ENCODE data around the gene KCNT1.
A peak's percentile ranks its signal among the peaks of the same experiment; 100 is the strongest.
"Not testable (repeated sequence)": the region's sequence is repeated elsewhere in the genome, so short reads cannot be mapped to it uniquely, and the experiment has no call there.

Gene KCNT1

DNA sequence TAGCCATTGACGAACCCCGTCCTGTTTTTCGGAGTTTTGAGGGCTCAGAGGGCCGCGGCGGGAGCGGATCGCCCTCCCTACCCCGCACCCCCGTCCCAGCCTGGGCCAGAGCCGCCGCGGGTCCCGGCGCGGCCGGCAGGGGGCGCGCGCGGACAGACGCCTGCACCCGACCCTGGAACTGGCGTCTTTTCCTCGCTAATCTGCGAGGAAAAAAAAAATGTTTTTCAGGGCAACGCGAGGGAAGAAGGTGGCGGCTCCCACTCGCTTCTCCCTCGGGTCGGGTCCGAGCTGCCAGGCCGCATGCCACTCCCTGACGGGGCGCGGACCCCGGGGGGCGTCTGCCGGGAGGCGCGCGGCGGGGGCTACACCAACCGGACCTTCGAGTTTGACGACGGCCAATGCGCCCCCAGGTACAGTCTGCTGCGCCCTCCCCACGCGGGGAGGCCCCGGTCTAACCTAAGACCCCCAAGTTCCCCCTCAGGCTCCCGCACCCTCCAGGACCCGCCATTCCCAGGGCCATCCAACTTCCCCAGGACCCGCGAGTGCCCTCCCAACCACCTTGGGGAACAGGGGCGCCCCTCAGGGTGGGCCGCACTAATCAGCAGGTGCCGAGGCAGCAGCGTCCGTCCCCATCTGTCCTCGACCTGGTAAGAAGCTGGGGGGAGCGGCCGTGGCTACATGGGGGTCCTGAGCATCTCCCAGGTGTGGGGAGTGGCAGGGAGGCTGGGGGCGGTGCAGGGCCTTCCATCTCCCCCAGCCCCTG is at the start of gene KCNT1:
TSS of gene KCNT1 (plus strand) at position 227 of the 763 bp plus-strand sequence. CDS start at position 301, 74 bp downstream.
- DNase-seq (ENCODE audit: low spot score), result peak; percentile 97

DNA sequence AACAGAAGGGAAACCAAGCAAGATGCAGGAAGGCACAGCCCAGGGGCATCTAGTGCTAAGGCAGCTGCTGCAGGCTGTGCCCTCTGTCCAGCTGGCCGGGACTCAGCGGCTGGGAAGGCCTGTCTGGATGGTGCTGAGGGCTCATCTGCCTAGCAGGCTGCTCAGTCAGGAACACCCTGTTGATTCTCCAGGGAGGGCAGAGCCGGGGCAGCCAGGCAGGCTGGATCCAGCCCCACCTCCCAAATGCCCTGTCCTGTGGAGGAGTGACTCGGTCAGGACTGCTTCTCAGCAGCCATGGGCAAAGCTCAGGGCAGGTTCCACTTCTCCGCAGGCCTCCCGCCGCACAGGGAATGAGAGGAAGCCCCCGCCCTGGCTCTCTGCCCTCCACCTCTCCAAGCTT is 46.7 kb upstream of the KCNT1 start:
- DNase-seq (ENCODE audit: low spot score), result no peak

DNA sequence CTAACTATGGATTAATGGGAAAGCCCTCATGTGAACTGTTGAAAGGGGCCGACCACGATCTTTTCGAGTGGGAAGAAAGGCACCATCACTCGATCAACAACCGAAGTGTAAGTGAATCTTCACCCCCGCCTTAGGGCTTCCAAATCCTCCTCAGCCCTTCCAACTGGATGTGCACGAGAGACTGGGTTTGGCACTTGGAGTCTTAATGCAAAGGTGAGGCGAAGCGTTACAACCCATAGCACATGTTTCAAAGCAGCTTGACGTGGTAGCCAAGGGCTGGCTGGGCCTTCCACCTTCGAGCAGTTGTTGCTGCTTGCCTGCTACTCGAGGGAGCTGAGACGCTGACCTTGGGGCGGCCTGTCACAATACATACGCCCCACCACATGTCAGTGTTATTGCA is 44.6 kb upstream of the KCNT1 start:
- DNase-seq (ENCODE audit: low spot score), result no peak

DNA sequence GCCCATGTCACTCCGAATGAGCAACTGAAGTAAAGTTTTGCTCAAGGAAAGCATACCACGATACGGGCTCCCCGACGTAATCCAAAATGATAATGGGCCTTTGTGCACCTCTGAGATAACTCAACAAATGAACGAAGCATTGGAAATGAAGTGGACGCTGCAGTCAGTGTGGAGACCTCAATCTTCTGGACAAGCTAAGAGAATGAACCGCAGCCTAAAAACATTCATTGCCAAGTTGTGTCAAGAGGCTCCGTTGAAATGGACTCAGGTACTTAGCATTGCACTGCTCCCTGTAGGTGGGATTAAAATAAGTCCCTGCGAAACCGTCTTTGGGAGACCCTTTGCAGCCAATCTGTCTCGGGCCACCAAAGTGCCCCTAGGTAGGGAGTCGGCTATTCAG is 42.7 kb upstream of the KCNT1 start:
- DNase-seq (ENCODE audit: low spot score), result no peak

DNA sequence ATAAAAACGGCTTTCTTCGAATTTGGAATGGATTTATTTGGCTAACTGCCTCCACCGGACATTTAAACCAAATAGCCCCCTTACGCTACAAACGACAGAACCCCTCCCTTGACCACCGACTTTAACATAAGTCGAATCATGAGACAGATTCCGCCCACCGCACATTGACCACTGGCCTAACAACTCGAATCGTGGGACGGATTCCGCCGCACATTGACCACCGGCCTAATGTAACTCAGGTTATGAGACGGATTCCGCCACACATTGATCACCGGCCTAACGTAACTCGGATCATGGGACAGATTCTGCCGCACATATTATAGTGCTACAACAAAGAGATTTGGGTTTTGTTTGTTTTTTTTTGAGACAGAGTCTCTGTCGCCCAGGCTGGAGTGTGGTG is 41.6 kb upstream of the KCNT1 start:
- DNase-seq (ENCODE audit: low spot score), result no peak

DNA sequence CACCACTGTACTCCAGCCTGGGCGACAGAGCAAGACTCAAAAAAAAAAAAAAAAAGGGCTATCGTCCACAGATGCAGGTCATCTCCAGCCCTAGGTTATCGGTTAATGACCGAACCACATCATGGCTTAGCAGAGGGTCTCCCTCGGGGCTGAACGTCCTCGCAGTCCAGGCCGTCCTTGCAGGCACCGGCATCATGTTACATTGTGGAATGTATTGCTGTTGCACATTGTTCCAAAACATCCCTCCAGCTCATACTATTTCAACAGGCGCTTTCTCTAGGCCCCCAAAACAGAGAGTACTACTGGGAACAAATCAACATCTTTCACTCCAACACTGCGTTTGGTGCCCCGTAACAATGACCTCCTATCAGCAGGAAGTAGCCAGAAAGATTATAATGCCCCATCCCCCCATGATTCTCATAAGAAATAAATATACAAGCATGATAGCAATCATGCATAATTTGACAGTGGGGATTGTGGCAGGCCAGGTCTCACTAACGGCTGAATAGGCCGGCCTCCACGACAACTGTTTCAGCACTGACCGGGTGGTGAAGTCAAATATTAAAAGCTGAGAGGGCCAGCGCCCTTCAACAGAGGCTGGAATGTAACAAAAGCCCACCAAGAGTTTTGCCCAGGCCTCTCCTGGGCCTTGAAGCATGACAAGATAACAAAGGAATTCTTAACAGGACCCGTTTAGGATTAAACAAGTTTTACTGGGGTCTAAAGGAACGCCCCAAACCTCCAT is 40.0 kb upstream of the KCNT1 start:
- no peak for DNase-seq (ENCODE audit: low spot score)

DNA sequence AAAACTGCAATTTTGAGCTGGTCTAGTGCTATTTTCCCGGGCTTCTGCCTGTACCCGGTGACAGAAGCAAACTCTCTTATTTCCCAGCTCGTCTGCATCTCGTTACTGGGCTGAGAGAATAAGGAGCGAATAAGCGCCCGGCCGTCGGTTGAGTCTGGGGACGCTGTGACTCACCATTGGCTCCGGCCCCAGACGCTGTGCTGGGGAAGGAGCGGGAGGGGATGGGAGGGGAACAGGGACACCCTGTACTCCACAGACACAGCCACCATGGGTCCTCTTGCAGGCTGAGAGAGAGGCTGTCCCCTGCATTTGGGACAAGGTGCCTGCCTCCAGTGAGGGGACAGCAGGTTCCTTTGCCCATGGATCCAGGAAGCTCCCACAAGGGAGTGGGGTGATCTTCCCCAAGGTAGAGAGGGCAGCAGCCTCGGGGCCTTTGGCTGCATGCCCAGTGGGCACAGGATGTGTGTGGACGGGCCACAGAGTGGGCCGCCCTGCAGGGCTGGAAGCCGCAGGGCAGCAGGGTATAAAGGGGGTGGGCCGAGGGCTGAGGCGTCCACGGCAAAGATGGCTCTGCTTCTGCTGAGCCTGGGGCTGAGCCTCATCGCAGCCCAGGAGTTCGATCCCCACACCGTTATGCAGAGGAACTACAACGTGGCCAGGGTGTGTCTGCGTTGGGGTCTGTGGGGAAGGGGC is 39.1 kb upstream of the KCNT1 start, which contains the start of gene LCN9:
TSS of gene LCN9 (plus strand) at position 552 of the 693 bp plus-strand sequence. CDS start at position 565, 13 bp downstream.
- no peak for DNase-seq (ENCODE audit: low spot score)

DNA sequence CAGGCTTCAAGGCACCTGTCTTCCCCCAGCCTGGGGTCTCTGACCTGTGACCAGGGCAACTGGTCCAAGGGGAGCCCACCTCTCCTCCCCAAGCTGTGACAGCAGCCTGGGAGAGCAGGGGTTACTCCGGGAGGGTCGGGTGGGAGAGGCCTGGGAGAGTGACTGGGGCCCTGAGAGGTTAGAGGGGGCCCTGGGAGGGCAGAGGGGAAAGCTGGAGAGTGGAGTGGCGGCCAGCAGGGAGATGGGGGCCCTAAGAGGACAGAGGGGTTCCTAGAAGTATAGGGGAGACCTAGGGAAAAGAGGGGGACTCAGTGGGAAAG is 38.6 kb upstream of the KCNT1 start:
- no peak for DNase-seq (ENCODE audit: low spot score)

DNA sequence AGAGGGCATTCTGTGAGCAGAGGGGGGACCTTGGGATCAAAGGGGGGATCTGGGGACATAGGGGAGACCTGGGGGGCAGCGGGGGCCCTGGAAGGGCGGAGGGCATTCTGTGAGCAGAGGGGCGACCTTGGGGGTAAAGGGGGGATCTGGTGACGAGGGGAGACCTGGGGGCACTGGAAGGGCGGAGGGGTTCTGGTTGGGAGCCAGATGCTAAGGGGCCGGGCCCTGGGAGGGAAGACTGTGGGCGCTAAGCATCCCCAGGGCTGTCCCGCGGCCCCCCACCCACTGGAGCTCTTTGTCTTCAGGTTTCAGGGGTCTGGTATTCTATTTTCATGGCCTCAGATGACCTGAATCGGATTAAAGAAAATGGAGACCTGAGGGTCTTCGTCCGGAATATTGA is 38.1 kb upstream of the KCNT1 start:
- DNase-seq (ENCODE audit: low spot score), result no peak

DNA sequence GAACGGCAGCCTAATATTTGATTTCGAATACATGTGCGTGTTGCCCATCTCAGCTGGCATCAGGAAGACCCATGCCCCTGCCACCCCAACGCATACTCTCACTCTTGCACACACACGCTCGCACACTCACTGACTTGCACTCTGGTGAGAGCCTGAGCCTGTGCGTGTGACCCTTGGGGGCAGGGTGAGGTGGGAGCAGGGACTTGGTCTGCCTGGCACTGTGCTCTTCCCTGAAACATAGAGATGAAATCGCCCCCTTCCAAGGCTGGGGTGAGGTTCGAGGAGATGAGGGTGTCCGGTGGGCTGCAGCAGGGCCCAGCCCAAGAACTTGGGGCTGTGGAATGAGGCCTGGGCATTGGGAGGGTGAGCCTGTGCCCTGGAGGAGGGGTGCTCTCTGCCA is 37.7 kb upstream of the KCNT1 start:
- DNase-seq (ENCODE audit: low spot score), result no peak

DNA sequence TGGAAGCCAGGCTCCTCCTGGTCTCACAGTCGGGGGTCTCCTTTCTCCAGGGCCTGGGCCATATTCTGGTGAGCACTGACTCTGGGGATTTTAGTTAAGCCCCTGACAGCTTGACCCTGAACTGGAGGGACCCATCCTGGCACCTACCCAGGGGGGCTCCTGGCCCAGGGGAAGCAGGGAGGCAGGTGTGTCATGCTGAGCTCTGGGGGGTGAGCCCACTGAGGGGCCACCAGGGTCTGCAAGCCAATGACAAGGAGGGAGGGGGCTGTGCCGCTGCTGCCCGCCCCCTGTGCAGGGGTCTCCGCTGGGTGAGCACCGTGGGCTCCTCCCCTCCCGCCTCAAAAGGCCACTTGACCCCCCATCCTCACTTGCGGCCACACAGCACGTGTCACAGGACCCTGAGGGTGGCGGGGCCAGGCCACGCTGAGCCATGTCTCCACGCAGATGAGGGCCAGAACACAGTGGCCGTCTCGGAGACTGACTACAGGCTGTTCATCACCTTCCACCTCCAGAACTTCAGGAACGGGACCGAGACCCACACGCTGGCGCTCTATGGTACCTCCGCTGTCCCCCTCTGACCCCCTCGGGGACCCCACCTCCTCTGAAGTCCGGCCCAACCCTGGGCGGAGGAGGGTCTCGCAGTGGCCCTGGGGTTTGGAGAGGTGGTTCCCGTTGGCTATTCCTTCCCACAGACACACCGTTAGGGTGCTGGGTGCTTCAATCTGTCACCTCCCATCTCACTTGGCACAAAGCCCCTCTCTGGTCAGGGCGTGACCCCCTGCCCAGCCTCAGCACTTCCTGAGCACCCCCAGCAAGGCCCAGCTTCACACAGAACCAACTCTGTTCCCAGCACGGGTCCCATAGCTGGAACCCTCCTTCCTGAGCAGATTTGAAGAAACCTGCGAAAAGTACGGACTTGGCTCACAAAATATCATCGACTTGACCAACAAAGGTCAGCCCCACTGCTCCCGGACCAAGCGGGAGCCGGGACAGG is 36.9 kb upstream of the KCNT1 start:
- DNase-seq (ENCODE audit: low spot score), result no peak

DNA sequence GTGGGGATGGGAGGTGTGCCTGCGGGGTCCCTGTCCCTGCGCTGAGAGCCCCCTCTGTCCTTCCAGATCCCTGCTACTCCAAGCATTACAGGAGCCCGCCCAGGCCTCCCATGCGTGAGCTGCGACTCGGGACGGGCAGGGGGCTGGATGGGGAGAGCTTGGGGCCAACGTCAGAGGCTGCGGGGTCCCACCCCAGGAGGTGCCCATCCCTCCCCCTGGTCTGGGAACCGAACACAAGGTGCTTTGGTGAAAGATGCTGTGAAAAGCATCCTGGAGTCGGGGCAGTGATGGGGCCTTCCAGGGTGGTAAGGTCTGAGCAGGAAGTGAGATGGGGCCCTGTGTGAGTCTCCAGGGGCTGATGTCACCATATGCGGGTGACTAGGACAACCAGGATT is 36.2 kb upstream of the KCNT1 start:
- no peak for DNase-seq (ENCODE audit: low spot score)

DNA sequence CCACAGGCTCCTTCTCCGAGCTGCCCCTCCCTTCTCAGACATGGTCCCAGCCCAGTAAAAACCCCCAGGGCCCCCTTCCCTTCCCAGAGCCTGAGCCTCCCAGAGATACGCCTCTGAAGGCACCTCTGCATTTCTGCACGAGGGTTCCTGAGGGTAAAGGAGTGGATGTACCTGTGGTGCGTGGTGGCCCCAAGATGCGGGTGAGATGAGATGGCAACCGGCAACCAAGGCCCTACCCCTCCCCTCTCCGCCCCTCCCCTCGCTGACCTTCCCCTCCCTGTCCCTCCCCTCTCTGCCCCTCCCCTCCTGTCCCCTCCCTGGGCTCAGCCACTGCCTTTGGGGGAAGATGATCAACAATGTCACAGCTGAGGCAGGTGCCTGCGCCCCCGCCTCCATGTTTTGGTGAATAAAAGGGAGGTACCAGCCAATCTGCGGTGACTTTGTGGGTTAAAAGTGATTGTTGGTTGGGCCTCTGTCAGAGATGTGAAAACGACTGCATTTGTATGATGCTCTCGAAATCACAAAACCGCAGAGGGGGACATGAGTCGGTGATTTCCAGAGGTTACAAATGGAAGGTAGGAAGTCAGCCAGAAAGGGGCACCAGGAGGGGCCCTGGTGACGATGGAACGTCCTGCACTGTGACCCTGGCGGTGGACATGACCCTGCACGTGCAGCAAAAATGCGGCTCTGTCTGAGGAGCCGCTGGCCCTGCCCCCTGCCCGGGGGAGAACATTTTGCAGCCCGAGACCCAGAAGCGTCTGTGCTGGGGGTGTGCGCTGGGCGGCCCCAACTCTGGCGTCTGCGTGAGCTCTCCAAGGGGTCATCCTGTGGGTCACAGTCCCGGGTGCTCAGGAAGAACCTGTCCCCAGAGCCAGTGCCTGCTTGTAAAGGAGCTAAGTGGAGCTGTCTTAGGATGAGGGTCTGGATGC is 35.2 kb upstream of the KCNT1 start:
- DNase-seq (ENCODE audit: low spot score), result no peak

DNA sequence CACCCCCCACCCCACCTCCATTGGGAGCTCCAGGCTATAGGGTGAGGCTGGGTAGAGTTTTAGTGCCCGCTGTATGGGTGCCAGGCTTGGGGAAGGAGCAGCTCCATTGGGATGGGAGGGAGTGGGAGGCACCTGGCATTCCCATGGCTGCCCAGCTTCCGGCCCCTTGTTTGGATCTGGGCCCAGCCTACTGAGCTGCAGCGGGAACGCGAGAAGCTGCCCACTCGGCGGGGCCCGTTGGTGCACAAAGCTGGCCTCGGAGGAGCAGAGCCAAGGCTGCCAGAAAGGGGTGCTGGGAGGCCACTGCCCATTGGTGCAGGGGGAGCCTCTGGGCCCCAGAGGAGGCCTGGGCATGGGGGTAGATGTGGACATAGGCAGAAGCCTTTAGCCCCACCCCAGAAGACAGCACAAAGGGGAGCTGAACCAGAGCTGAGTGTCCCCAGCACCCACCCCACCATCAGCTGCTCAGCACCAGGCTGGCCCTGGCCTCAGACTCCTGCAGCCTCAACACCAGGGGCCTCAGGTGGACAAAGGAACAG is 34.5 kb upstream of the KCNT1 start:
- DNase-seq (ENCODE audit: low spot score), result no peak

DNA sequence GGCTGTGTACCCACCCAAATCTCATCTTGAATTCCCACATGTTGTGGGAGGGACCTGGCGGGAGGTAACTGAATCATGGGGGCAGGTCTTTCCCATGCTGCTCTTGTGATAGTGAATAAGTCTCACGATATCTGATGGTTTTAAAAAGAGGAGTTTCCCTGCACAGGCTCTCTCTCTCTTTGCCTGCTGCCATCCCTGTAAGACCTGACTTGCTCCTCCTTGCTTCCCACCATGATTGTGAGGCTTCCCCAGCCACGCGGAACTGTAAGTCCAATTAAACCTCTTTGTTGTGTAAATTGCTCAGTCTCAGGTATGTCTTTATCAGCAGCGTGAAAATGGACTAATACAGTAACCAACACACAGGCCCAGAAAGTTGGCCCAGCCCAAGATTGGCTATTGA is 33.0 kb upstream of the KCNT1 start:
- DNase-seq (ENCODE audit: low spot score), result not testable (repeated sequence)

DNA sequence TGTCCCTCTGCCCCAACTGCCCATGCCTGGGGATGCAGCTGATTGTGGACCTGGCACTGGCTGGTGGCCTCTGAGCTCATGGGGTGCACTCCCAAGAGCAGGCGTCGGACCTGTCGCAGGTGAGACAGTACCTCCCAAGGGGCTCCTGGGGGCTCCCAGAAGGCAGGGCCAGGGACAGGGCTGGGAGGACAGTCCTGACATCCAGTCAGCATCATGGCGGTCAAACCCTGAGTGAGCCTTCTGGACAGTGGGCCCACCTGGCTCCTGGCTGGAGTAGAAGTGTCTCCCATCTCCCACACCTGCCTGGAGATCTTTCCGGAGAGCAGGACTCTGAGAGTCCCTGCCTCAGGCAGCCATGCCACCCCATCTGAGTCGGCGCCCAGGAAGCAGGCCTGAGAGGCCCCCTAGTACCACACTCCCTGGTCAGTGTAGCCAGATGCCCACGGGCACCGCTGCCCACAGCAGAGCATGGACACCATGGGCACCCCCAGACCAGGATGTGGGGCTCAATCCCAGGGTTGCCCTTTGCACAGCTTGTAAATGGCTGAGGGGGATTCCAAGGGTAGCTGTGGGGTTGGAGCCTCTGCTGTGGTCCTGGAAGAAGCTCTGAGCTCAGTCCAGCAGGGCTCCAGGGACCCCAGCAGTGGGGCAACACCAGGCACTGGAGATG is 32.2 kb upstream of the KCNT1 start:
- DNase-seq (ENCODE audit: low spot score), result no peak

DNA sequence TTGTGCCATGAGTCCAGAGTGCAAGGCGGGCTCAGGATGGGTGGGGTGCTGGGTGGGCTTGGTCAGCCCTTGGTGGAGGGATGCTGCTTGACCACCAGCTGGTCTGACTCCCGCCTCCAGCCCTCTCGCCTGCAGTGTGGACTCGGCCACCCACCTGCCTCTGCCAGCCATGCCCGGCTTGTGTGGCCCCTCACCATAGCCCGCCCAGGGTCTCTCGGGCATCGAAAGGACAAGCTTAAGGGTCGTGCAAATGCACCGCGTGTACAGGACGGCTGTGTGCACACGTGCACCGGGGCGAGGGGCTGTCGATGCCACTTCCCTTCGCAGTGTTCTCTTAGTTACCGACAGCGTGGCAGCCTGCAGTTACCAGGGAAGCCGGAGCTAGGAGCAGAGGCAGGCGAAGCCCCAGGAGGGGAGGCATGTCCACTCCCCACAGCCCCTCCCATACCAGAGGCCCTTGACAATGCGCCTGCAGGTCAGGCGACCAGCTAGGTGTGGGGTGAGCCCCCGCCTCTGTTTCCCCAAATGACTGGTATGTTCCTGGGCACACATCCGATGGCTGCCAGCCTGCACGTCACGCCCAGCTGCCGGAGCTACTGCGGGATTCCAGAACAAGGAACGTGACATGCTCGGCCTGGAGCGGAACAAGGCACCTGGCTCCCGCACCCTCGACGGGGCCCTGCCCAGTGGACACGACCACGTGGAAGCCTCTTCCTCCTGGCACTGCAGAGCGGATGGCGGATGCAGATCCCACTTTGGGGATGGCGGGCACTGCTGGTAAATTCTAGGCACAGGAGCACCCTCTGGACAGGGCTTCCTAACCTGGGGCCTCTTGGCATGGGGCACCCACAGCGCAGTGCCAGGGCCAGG is 31.0 kb upstream of the KCNT1 start:
- DNase-seq (ENCODE audit: low spot score), result no peak

DNA sequence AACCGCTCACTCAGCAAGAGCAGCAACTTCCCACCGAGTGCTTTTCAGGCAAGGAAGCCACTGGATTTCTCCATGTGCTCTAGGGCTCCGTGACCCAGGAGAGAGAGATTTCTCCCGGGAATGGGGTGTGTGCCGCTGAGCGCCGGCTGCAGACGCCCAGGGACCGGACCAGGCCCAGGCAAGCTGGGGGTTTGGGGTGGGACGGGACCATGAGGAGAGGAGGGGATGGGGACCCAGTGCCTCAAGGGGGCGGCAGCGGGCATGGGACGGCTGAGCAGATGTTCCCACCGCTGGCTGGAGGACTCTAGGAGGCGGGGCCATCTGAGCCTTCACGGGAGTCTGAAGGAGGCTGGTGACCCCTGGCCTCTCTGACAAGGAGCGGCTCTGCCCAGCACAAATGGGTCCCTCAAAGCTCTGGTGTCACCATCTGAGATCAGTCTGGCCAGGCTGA is 30.4 kb upstream of the KCNT1 start:
- no peak for DNase-seq (ENCODE audit: low spot score)

DNA sequence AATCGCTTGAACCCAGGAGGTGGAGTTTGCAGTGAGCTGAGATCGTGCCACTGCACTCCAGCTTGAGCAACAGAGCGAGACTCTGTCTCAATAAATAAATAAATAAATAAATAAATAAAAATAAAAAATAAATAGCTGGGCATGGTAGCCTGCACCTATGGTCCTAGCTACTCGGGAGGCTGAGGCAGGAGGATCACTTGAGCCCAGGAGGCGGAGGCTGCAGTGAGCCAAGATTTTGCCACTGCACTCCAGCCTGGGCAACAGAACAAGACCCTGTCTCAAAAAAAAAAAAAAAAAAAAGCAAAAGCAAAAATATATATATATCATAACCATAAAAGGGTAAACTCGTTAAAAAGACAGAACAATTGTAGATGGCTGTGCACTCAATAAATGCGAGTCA is 29.2 kb upstream of the KCNT1 start:
- DNase-seq (ENCODE audit: low spot score), result not testable (repeated sequence)

Measured in HuH-7.5 (cell line).